Naive thymus-derived CD8-positive, alpha-beta T cell (primary cell): ENCODE data around the gene AHSA1. TPM values are rescaled to one million over a fixed set of nuclear protein-coding genes. Genes with fewer than 3 reads are reported as not detected.

Source experiments
- ATAC-seq, 2 donors: fragments of 150-1000 bp; cut with Tn5 transposase in 1 of 2; sonication (Bioruptor Pico), chemical (Tn5 transposase) in 1 of 2; 1 replicate in 1 of 2; 2 replicates in 1 of 2; pipeline ENCODE4 v1.10.0; 2021; ENCODE audit warnings: mild to moderate bottlenecking in 2 of 2, moderate library complexity in 2 of 2
- POLR2A ChIA-PET: fragments of 350-600 bp; sonication (Branson Sonifier 250); formaldehyde crosslinking; loops from one replicate; lab custom pipeline; 2021; ENCODE audit warnings: antibody characterized with exemption; lab: Charles Lee
- DNase-seq, 10 donors: peaks; one replicate each; pipeline versions ENCODE4 v3.0.0 to v3.0.0-alpha.2; 2020 to 2022
- H3K27ac Mint-ChIP-seq, 10 donors: one replicate each; pipeline ENCODE4 v1.8.0; 2020 to 2022; ENCODE audit warnings: mild to moderate bottlenecking in 10 of 10, mixed read lengths in 10 of 10, moderate library complexity in 4 of 10, inconsistent platforms in 1 of 10
- H3K27me3 Mint-ChIP-seq, 5 donors: one replicate each; pipeline ENCODE4 v1.8.0; 2021 to 2022; ENCODE audit warnings: mixed read lengths in 5 of 5
- H3K36me3 Mint-ChIP-seq, 3 donors: one replicate each; pipeline ENCODE4 v1.8.0; 2020 to 2022; ENCODE audit warnings: mixed read lengths in 3 of 3, mild to moderate bottlenecking in 2 of 3, inconsistent platforms in 1 of 3
- H3K4me1 Mint-ChIP-seq, 4 donors: one replicate each; pipeline ENCODE4 v1.8.0; 2021 to 2022; ENCODE audit warnings: mixed read lengths in 4 of 4
- H3K4me3 Mint-ChIP-seq, 10 donors: one replicate each; pipeline ENCODE4 v1.8.0; 2020 to 2022; ENCODE audit warnings: mild to moderate bottlenecking in 10 of 10, mixed read lengths in 10 of 10, moderate library complexity in 6 of 10, inconsistent platforms in 1 of 10
- H3K9me3 Mint-ChIP-seq, 9 donors: one replicate each; pipeline ENCODE4 v1.8.0; 2020 to 2022; ENCODE audit warnings: mixed read lengths in 9 of 9, mild to moderate bottlenecking in 3 of 9, inconsistent platforms in 1 of 9, moderate library complexity in 1 of 9
- polyA plus RNA-seq, 3 donors: library from polyadenylated mRNA; unstranded; fragments of 300-500 nt; fragmentation: Illumina TruSeq; gene quantifications; one replicate each; pipeline ENCODE4 v1.2.3, GENCODE V29; 2021
- total RNA-seq, 8 experiments: library from RNA in 2 of 8; stranded (reverse) in 2 of 8; gene quantifications; one replicate each; pipeline ENCODE4 v1.2.3 and lab custom pipeline; 2021 to 2026

The AHSA1 gene
- total and polyA plus RNA-seq, 5 experiments from 2014 or later = 105 to 171 (median 114) TPM

DNA sequence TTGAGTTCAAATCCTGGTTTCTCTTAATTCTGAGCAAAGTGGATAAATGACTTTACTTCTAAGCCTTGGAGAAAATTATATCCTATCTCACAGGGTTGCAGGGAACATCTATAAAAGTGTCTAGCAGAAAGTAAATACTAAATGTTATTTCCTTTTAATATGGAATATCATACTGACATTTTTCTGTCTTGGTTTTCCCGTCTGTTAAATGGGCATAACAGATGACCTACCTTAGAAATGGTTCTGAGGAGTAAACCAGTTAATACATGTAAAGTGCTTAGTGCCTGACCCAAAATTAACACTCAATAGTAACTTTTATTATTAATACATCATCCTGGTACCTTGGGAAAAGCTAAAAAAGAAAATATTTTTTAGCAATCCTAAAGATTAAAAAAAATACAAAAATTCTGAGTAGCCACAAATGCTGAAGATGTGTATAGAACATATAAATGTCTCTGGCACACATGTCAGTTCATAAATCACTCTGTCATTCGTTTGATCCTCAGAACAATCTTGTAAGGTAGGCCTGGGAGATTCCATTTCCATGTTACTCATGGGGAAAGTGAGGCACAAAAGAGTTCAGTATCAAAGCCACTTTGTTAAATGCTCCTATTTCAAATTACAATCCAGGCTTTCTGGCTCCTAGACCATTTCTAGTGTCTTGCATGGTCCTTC, 1.8 kb upstream of the AHSA1 start:
- H3K4me3 Mint-ChIP-seq = peak overlapping the region in 9 of 10 donors; percentile 97 to 100 (median 100)
- H3K27me3 Mint-ChIP-seq = no peaks in the 10 kb centered on the region
- POLR2A ChIA-PET = interaction anchor here (1.4 to 4.4 kb wide), 3 partner anchors 79 to 252 kb away, joined by 5 to 20 read pairs (median 6); partner anchors contain the start of genes ALKBH1, GSTZ1, POMT2 and SAMD15
- H3K4me1 Mint-ChIP-seq = peaks cover 21 to 51% (median 48%) of the 10 kb centered on the region in 4 donors
- peaks cover 12 to 50% (median 15%) of the 10 kb centered on the region in 3 donors for H3K36me3 Mint-ChIP-seq
- peak overlapping the region in 5 of 10 donors; percentile 82 to 99 (median 99) for H3K27ac Mint-ChIP-seq
- ATAC-seq (no peak), DNase-seq (no peak)
- no peaks in the 10 kb centered on the region for H3K9me3 Mint-ChIP-seq

- POLR2A ChIA-PET = interaction anchor here (1.4 to 4.4 kb wide), 4 partner anchors 80 to 495 kb away, joined by 3 to 20 read pairs (median 6); partner anchors contain the start of genes ALKBH1, GSTZ1, POMT2 and SAMD15
- ATAC-seq (peak in 1 of 2 donors; percentile 11), DNase-seq (no peak)
- Mint-ChIP-seq H3K4me1 (peaks cover 21 to 59% (median 53%) of the 10 kb centered on the region in 4 donors), H3K27ac (peak overlapping the region; percentile 82 to 100 (median 99)), H3K36me3 (peaks cover 10 to 50% (median 12%) of the 10 kb centered on the region in 3 donors), H3K27me3 (no peaks in the 10 kb centered on the region), H3K4me3 (peak overlapping the region; percentile 97 to 100 (median 100)), H3K9me3 (no peaks in the 10 kb centered on the region)
These were observed 775 bp upstream of the AHSA1 start for GRCh38 chr14:77457115-77457521.

DNA sequence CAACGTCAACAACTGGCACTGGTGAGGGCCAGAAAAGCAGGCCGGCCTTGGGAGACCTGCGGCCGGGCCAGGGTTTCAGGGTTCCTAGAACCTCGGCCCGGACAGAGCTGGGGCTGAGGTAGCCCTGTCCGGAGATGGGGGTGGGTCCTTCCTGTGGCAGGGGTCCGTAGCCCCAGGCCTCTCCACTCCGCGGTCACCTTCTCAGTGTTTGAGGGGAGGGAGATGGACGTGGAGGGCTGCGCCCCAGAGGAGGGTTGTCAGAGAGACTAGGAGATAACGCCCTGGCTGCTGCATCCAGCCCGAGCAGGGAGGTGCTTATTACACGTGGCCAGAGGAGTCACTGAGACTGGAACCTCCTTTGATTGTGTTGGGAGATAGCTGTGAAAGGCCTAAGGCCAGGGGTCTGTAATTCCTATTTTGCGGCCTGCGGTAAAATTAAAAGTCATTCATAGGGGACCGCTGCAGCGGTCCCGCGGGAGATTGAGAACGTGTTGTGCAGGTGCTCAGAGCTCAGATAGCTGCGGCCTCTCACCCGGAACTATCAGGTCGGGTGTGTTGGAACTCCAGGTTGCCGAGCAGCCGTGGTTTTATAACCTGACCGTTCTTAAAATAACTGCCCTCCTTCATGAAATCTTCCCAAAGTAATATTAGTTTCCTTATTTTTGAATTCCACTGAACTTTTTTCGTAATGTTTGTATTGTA, 507 bp downstream of the AHSA1 start:
- DNase-seq = peak in 7 of 10 donors; percentile 8 to 27 (median 19)
- no peak for ATAC-seq
- POLR2A ChIA-PET = interaction anchor here (0.8 to 4.4 kb wide), 4 partner anchors 88 to 250 kb away, joined by 3 to 20 read pairs (median 6); partner anchors contain the start of genes ALKBH1, GSTZ1, POMT2 and SLIRP
- Mint-ChIP-seq H3K36me3 (peaks cover 5 to 51% (median 6%) of the 10 kb centered on the region in 3 donors), H3K27ac (peak overlapping the region; percentile 82 to 100 (median 99)), H3K27me3 (no peaks in the 10 kb centered on the region), H3K9me3 (no peaks in the 10 kb centered on the region), H3K4me1 (peaks cover 17 to 54% (median 51%) of the 10 kb centered on the region in 4 donors), H3K4me3 (peak overlapping the region; percentile 97 to 100 (median 100))

GRCh38 chr14:77459072-77459723, 1.3 kb downstream of the AHSA1 start:
- no peak for ATAC-seq
- POLR2A ChIA-PET = interaction anchor here (1.6 to 4.4 kb wide), 2 partner anchors 138 to 249 kb away, joined by 5 to 20 read pairs; partner anchors contain the start of genes ALKBH1, GSTZ1, POMT2 and SLIRP
- peaks cover 5 to 56% (median 9%) of the 10 kb centered on the region in 3 donors for H3K36me3 Mint-ChIP-seq
- DNase-seq = peak in 9 of 10 donors; percentile 27 to 62 (median 45)
- no peaks in the 10 kb centered on the region for H3K27me3 Mint-ChIP-seq
- peak overlapping the region; percentile 82 to 100 (median 99) for H3K27ac Mint-ChIP-seq
- peaks cover 19 to 53% (median 49%) of the 10 kb centered on the region in 4 donors for H3K4me1 Mint-ChIP-seq
- peak overlapping the region; percentile 97 to 100 (median 100) for H3K4me3 Mint-ChIP-seq
- H3K9me3 Mint-ChIP-seq = no peaks in the 10 kb centered on the region

- Mint-ChIP-seq H3K4me1 (peaks cover 0 to 2% (median 0%) of the 10 kb centered on the region in 4 donors), H3K27ac (peak overlapping the region in 1 of 10 donors; percentile 60), H3K9me3 (no peaks in the 10 kb centered on the region), H3K36me3 (peaks cover 0 to 71% (median 20%) of the 10 kb centered on the region in 3 donors), H3K4me3 (no peak overlapping the region), H3K27me3 (no peaks in the 10 kb centered on the region)
- DNase-seq = no peak
- POLR2A ChIA-PET = interaction anchor here (0.7 kb wide), 1 partner anchor 336 kb away, joined by 6 read pairs; no protein-coding TSS in a partner anchor
- ATAC-seq = no peak
These were observed 9.9 kb downstream of the AHSA1 start for GRCh38 chr14:77467801-77468200.

GRCh38 chr14:77469067-77469505, 11.2 kb downstream of the AHSA1 start:
- peak overlapping the region in 2 of 10 donors; percentile 13 to 56 for H3K27ac Mint-ChIP-seq

GRCh38 chr14:77469539-77469938, 11.6 kb downstream of the AHSA1 start:
- Mint-ChIP-seq H3K36me3 (peaks cover 0 to 54% (median 17%) of the 10 kb centered on the region in 3 donors), H3K27ac (peak overlapping the region in 2 of 10 donors; percentile 13 to 56), H3K9me3 (no peaks in the 10 kb centered on the region), H3K27me3 (peaks cover 0 to 7% (median 0%) of the 10 kb centered on the region in 5 donors), H3K4me1 (no peaks in the 10 kb centered on the region), H3K4me3 (no peak overlapping the region)
- POLR2A ChIA-PET = interaction anchor here (0.6 kb wide), 1 partner anchor 80 kb away, joined by 5 read pairs; no protein-coding TSS in a partner anchor
- ATAC-seq (no peak), DNase-seq (no peak)

More at GRCh38 chr14:77469067-77469505, 11.2 kb downstream of the AHSA1 start:
- Mint-ChIP-seq H3K9me3 (no peaks in the 10 kb centered on the region), H3K4me1 (no peaks in the 10 kb centered on the region), H3K36me3 (peaks cover 0 to 58% (median 17%) of the 10 kb centered on the region in 3 donors), H3K27me3 (peaks cover 0 to 2% (median 0%) of the 10 kb centered on the region in 5 donors), H3K4me3 (no peak overlapping the region)
- POLR2A ChIA-PET = no interaction called here
- ATAC-seq = no peak
- no peak for DNase-seq

- Mint-ChIP-seq H3K27me3 (peaks cover 0 to 9% (median 0%) of the 10 kb centered on the region in 5 donors), H3K36me3 (peaks cover 0 to 45% (median 14%) of the 10 kb centered on the region in 3 donors), H3K4me3 (no peak overlapping the region), H3K27ac (no peak overlapping the region), H3K4me1 (no peaks in the 10 kb centered on the region), H3K9me3 (no peaks in the 10 kb centered on the region)
- DNase-seq (no peak), ATAC-seq (no peak)
- POLR2A ChIA-PET = no interaction called here
These were observed 12.5 kb downstream of the AHSA1 start for GRCh38 chr14:77470224-77470870.

GRCh38 chr14:77473921-77474320, 16.0 kb downstream of the AHSA1 start:
- no peaks in the 10 kb centered on the region for H3K9me3 Mint-ChIP-seq
- no peaks in the 10 kb centered on the region for H3K4me1 Mint-ChIP-seq
- POLR2A ChIA-PET = no interaction called here
- H3K36me3 Mint-ChIP-seq = peaks cover 0 to 10% (median 2%) of the 10 kb centered on the region in 3 donors
- H3K27me3 Mint-ChIP-seq = peaks cover 0 to 9% (median 0%) of the 10 kb centered on the region in 5 donors
- no peak overlapping the region for H3K27ac Mint-ChIP-seq
- no peak for ATAC-seq
- no peak for DNase-seq
- H3K4me3 Mint-ChIP-seq = no peak overlapping the region

DNA sequence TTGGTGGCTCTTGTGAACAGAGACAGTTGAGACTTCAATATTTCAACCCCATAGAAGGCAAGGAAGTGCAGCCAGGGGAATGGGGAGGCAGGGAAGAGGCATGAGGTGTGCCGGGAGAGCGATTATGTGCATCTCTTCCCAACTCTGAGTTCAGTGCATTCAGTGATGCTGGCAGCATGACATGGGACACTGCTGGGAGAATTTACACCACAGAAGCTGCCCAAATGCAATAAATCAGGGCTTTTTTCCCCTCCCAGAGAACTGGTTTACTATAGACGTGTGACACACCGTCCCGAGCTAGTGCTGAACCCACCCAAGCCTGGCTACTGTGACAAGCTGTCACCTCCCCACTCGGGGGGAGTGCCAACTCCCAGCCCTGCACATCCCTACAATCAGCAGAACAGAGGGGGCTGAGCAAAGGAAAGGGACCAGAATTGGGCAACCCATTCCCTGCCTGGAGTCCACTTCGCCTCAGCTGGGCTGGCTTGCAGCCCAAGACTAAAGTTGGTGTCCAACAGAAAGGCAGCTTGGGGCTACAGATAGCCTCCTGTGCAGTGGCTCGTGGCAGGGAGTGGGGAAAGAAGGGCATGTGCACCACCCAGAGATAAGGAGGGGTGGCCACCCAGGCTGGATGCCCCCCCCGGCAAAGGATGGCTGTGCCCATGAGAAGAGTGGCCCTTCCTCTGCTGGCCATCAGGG, 16.7 kb downstream of the AHSA1 start:
- Mint-ChIP-seq H3K4me3 (no peak overlapping the region), H3K27me3 (peaks cover 0 to 9% (median 0%) of the 10 kb centered on the region in 5 donors), H3K36me3 (peaks cover 0 to 3% (median 0%) of the 10 kb centered on the region in 3 donors), H3K9me3 (no peaks in the 10 kb centered on the region), H3K27ac (no peak overlapping the region), H3K4me1 (no peaks in the 10 kb centered on the region)
- no peak for DNase-seq
- ATAC-seq = no peak
- POLR2A ChIA-PET = no interaction called here
